ENCODE measurements around the gene REELD1.

The REELD1 gene

DNA sequence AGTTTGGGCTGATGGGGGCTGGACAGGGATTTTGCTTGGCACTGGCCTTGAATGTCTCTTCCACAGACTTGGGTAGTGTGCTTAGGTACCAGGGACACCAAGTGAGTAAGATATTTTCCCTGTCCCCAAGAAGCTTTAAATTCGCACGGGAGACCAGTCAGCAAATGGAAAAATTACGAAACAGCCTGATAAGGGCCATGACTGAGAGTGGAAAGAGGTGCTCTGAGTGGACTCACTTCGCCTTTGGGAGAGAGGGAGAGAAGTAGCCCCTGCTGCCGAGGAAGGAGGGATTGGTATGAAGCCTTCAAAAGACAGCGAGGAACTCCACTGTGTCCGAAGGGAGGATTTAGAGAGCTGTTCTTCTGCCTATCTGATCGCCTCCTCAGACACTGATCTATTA, 36.2 kb upstream of the REELD1 start:
- H3K4me3 ChIP-seq (replicated peaks; ENCODE audit: low read depth, low read length), result no peak overlapping the region
- TF ChIP-seq, protein P1, sequence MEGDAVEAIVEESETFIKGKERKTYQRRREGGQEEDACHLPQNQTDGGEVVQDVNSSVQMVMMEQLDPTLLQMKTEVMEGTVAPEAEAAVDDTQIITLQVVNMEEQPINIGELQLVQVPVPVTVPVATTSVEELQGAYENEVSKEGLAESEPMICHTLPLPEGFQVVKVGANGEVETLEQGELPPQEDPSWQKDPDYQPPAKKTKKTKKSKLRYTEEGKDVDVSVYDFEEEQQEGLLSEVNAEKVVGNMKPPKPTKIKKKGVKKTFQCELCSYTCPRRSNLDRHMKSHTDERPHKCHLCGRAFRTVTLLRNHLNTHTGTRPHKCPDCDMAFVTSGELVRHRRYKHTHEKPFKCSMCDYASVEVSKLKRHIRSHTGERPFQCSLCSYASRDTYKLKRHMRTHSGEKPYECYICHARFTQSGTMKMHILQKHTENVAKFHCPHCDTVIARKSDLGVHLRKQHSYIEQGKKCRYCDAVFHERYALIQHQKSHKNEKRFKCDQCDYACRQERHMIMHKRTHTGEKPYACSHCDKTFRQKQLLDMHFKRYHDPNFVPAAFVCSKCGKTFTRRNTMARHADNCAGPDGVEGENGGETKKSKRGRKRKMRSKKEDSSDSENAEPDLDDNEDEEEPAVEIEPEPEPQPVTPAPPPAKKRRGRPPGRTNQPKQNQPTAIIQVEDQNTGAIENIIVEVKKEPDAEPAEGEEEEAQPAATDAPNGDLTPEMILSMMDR (IDR thresholded peaks at IDR 0.05; ENCODE audit: low read length, missing control alignments), result no peak
- peak; percentile 35 for DNase-seq (ENCODE audit: low read depth)

DNA sequence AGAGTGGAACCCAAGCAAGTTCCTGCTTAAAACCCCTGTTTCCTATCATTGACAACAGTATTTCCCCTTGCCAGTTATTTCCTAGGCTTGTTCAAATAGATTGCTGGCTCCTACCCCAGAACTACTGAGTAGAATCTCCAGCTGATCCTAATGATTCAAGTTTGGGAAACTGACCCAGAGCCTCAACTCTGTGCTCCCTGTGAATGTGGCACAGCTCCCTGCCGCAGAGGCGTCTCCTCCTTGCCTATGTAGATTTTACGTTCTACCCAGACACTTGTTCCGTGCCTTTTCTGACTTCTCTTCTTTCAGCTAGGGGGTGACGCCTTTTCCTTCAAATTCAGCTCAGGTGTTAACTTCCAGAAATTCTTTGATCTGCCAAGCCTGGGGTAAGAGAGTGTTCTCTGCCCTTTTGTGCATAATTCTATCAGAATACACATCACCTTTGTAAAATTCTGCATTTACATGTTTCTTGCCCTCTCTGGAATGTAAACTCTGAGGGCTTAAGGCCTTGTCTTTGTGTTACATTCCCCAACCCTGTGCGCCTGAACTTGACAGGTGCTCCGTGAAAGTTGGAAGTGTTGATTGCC, 34.5 kb upstream of the REELD1 start:
- DNase-seq (ENCODE audit: low read depth), result no peak
- H3K4me3 ChIP-seq (replicated peaks; ENCODE audit: low read depth, low read length), result no peak overlapping the region
- TF ChIP-seq, protein P1 (IDR thresholded peaks at IDR 0.05; ENCODE audit: low read length, missing control alignments), result no peak

DNA sequence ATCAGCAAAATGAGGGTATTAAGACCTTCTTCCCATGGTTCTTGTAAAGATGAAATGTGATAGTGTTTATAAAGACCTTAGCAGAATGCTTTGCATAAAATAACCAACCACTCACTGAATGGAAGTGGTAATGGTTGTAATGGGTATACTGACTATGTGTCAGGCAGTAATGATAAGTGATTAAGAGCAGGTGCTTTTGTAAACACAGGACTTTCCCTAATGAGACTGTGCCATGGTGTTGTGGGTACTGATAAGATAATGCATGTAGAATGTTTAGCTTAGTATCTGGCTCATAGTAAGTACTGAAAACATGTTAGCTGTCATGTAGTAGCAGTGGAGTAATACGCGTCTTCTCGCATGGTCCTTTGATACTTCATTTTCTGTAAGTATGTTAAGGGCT, 31.9 kb upstream of the REELD1 start:
- no peak for DNase-seq (ENCODE audit: low read depth)
- TF ChIP-seq, protein P1 (IDR thresholded peaks at IDR 0.05; ENCODE audit: low read length, missing control alignments), result no peak
- no peak overlapping the region for H3K4me3 ChIP-seq (replicated peaks; ENCODE audit: low read depth, low read length)

DNA sequence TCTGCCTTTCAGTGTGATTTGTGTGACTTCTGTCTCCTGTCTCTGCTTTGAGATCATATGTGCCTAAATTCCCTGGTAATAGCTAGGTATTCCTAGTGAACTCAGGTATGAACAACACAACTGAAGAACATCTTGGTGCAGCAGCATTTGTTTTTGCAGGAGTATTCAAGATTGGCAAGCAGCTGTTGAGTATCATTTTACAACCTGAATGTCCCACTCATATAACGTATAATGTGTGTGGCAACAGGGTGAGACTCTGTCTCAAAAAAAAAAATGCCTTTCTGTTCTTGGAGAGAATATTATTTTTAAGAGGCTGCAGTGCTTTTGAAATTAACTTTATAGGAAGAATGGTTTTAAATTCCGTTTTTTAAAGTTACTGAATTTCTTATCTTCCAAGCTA, 31.1 kb upstream of the REELD1 start:
- no peak for DNase-seq (ENCODE audit: low read depth)
- TF ChIP-seq, protein P1 (IDR thresholded peaks at IDR 0.05; ENCODE audit: low read length, missing control alignments), result no peak
- H3K4me3 ChIP-seq (replicated peaks; ENCODE audit: low read depth, low read length), result no peak overlapping the region

DNA sequence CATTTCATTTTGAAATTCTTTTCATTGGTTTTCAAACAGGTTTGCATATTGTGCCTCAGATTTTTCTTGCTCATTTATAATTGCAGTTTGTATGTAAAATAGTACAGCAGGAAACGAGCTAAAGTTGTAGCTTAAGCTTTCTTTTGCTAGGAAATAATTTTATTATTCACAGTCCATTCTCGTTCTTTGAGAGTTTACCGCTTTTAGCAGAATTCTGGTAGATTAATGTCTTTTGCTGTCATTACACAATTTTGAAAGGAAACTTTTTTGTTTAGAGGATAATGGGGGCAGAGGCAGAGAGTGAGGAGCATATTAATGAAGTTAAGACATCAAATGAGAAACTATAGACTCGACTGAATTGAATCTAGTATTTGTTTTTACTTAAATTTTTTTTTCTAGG, 28.3 kb upstream of the REELD1 start:
- TF ChIP-seq, protein P1 (IDR thresholded peaks at IDR 0.05; ENCODE audit: low read length, missing control alignments), result no peak
- H3K4me3 ChIP-seq (replicated peaks; ENCODE audit: low read depth, low read length), result no peak overlapping the region
- DNase-seq (ENCODE audit: low read depth), result no peak

DNA sequence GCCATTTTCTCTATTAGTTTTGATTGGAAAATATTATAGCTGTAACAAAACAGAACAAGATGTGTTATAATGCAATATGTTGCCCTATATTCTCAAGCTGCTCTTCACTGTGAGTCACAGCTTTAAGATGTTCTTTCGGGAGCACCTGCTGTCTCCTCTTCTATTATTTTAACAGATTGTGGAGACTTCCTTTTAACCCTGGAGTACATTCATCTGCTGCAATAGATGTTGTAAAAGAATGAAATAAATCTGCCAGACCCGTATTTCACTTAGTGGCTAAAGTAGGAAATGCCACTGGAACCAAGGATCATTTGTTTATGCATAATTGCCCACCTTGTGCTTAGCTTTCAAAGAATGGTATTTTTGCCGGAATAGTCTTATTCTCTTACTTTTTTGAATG, 27.7 kb upstream of the REELD1 start:
- DNase-seq (ENCODE audit: low read depth), result no peak
- TF ChIP-seq, protein P1 (IDR thresholded peaks at IDR 0.05; ENCODE audit: low read length, missing control alignments), result no peak
- H3K4me3 ChIP-seq (replicated peaks; ENCODE audit: low read depth, low read length), result no peak overlapping the region

DNA sequence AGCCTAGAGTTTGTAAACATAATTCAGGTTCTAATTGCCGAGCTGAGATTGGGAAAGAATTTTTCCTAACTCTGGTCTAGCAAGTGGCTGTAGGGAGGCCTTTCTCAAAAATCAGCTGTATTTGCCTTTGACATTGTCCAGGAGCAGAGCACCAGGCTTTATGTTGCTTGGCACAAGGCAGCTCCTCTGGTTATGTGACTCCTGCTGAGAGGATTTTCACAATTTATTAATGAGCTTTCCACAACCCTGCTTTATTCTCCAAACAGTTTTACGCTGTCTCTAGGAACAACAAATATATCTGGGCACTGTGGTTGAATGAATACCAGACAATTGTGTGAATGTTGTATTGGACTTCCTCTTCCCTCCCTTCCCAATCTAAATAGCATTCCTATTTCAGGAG, 23.9 kb upstream of the REELD1 start:
- H3K4me3 ChIP-seq (replicated peaks; ENCODE audit: low read depth, low read length), result no peak overlapping the region
- no peak for DNase-seq (ENCODE audit: low read depth)
- TF ChIP-seq, protein P1 (IDR thresholded peaks at IDR 0.05; ENCODE audit: low read length, missing control alignments), result no peak

All from fibroblast of pulmonary artery (primary cell).